ENCODE results near the gene MTMR12.

The MTMR12 gene

DNA sequence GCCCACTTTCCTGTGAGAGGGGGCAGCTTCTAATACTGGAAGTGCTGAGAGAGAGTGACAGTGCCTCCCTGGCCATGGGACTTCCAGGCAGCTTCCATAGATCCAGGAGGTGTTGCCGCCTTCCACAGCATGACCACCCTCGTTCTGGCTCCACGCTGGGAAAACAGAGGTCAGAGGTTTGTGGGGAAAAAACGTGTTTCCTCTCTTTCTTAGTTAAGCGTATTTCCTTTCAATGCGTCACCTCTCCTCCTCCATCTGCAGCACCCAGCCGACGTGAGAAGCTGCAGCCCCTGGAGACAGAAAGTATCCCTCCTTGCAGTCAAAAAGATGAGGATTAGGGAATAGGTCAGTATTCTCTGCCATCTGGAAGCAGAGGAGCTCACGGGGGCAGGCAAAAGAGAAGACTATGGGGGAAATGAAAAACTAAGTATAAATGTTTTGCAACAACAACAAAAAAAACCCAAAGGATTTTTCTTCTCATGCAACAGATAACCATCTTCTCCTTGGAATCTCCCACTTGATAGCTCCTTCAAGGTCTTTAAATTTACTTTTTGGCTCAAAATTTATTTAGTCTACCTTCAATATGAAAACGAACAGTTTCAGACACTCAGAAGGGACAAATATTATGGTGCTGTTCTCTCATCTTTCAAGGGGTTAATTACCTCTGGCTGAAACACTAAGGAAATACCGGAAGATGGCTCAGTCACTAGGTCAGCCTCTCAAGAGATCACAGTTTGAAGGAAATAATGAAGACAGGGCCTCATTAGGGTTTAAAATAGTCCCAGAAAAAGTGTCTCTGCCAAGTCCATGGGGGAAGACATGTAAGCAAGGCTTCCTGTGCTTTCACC is 38.0 kb downstream of the MTMR12 start:
- DNase-seq, result no peak

DNA sequence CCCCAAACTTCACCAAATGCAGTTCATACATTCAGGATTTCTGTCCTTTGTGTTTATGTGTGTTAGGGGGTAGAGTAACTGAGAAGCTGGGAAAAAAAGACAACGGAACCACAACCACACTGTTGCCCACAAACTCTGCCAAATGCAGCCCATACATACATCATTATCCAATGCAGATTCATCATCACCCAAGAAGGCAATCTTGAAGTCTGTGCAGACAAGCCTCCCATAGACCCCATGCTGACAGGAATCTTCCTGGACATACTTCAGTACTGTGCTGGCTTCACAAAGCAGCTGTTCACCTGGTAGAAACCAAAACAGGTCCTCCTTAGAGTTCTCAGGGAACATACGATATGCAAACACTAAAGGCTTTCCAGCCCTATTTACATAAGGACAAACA is 38.9 kb downstream of the MTMR12 start:
- DNase-seq, result no peak

DNA sequence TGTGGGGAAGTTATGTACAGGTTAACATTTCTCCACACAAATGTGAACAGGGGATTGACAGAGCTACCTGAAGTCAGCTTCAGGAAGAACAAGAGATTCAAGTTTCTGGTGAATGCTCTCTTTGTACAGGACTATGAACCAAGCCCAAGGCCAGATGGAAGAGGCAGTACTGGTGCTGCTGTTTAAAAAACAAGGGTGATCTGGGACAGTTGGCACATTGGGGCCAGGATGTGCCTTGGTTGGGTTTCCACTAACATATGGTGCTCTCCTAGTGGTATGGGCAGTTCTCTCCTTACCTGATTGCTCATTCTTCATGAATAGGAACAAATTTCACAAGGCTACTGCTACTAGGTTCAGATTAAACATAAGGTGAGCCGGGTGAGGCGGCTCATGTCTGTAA is 40.0 kb downstream of the MTMR12 start:
- peak; percentile 18 for DNase-seq

DNA sequence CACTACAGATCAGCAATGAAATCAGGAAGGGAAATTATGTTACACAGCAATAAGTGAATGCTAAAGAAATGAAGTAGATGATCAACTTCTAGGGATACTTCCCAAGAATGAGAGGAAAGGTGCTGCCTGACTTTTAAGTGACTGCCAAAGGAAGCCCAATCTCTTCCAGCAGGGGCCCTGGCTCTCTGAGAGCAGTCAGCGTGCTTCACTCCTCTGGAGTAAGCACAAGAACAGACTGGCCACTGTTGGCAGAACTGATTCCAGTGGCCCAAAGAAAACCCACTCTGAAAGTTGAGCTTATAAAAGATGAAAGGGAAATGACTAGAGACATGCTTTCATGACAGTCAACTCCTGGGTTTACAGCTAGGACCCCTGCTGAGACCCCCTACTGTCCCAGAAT is 41.8 kb downstream of the MTMR12 start:
- DNase-seq, result no peak

DNA sequence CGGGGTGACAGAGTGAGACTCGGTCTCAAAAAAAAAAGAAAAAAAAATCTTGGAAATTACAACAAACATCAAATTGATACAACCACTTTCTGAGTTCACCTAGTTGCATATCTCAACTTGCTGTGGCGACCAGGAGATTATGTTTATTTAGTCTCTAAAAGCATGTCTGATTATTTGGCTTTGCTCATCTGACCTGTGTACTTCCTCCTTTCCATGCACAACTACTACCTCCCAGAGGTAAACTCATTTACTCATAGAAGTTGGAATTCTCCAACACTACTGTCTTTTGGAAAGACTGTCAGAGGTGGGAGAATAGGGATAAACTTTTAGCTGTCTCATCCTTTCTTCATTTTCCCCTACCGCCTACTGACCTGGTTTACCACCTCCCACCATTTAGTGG is 42.6 kb downstream of the MTMR12 start:
- no peak for DNase-seq

DNA sequence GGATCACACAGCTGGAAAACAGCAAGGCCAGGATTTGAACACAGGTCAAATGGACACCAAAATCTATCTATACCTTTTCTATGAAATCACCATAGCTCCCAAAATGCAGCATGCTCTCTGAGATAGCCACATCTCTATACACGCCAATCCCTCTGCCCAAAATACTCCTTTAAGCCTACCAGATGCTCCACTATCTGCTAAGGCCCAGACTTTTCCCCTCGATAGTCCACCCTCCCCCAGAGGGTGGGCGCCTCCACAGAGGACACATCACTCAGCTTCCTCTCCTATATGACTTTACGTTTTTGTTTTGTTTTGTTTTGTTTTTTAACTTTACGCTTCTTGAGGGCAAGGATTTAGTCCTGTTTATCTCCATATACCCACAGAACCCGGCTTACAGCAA is 46.8 kb downstream of the MTMR12 start:
- no peak for DNase-seq

DNA sequence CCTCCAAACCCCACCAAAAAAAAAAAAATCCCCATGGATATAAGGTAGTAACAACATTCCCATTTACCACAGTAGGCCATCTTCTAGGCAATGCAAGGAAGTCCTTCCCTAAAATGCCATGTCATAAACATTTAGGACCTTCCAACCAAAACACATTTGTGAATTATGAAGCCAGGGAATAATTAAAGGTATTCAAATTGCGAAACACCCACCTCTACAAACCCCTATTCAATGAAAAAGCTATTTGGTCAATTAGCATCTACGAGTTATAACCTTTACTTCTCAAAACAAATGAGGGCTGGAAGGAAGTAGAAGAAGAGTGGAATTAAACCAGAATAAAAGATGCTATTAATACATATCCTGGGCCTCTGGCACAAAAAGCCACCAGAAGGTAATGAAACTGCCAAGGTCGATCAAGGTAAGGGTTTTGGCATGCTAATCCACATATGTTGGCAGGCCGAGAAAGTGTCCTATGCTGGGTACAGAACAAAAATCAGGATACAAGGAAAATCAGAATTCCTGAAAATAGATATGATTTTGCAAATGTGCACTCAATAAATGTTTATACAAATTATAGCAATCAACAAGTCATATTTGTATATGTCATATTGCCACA is 47.7 kb downstream of the MTMR12 start:
- peak; percentile 19 for DNase-seq

DNA sequence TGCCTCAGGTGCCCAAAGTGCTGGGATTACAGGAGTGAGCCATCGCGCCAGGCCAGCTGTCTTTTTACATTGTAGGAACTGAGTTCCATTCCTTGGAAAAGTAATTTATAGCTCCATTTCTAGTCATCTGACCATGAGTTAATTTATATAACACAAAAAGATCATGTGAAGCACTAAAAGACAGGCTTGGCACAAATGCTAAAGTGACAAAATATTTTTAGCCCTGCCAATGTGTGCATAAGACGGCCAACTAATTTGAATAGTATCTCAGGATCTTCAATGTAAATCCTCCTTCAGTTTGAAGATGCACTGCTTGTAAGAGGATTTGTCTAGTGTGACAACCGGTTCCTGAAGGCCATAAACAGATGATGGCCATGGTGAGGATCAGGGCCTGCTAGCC is 49.1 kb downstream of the MTMR12 start:
- DNase-seq, result no peak

DNA sequence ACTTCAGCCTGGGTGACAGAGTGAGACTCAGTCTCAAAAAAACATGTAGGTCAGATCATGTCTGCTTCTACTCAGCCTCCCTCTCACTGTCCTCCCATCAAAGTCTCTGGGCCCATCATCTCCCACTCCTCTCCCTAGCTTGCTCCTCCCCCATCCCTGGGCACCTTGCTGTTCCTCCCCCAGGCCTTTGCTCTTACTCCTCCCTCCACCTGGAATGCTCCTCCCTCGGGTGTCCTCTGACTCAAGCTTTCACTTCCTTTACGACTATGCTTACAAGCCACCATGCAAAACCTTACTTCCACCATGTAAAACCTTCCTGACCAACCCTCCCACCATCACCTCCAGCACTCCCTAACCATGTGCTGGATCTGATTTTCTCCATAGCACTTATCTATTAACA is 51.5 kb downstream of the MTMR12 start:
- DNase-seq, result no peak

DNA sequence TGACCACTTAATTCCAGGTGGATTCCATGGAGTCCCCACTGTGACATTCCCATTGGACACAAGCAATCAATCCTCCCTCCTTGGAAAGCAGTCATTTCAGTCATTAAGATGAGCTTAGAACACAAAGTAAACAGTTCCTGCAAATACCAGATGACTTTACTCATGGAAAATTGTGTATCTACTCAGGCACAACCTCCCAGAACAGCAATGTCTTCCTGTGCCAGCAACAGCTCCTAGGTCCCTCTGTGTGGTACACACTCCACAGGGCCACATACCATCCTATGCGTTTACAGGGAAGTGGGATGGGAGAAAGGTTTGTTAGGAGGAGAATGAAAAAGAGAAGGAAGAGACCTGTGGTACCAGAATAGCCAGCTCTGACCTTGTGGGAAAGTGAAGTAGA is 53.7 kb downstream of the MTMR12 start:
- DNase-seq, result no peak

DNA sequence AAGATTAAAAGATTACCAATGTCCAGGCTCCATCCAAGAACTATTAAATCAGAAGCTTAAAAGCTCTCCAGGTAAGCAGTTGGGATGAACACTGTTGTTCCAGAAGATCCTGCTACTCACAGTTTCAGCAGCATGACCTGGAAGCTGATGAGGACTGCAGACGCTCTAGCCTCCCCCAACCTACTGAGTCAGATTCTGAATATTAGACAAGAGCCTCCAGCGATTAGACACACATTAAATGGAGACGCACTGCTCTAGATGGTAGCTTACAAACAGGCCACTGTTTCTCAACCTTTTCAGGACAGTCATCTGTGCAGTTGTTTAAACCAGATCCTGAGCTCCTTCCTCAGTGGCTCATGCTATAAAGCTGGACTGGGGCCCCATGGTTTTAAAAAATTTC is 54.3 kb downstream of the MTMR12 start:
- DNase-seq, result no peak

DNA sequence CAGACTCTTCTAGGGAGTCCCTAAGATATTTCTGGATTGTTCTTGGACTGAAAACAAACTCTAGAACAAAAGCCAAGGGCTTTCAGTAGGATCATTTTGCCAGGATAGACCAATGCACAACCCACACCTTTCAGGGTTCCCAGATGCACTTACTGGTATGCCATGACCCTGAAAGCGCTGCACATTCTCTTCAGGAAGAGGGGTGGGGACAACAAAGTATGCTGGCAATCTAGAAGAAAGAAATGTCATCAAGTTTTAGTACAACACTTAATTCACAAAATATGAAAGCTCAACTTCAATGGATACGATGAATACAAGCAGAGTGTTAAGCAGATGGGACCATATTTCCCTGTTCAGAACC is 57.2 kb downstream of the MTMR12 start:
- no peak for DNase-seq

DNA sequence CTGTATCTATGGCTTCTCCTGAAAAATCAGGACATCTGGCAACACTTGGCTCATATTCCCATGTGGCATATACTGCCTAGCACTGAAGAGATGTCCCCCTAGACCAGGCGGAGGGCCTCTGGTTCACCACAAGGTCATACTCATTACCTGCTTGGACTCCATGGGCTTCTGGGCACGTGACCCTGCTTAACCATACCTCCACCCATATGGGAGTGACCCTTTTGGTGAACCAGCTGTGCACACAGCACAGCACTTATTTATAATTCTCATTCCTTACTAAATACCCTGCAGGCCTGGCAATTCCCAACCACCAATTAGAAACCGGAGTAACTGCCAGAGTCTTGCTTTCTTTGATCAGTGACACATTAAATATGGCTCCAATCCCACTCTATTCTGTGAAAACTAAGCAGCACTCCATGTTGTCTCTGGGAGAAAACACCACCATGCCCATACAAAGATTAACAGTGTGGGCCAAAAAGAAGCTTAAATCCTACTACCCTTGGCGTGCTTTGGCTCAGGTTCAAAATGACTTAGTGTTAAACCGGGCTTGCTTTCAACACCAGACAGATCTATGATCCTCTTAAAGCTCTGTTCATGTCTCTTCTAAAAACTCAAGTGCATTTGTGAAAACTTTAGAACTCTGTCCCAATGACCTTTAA is 57.7 kb downstream of the MTMR12 start:
- peak; percentile 41 for DNase-seq

DNA sequence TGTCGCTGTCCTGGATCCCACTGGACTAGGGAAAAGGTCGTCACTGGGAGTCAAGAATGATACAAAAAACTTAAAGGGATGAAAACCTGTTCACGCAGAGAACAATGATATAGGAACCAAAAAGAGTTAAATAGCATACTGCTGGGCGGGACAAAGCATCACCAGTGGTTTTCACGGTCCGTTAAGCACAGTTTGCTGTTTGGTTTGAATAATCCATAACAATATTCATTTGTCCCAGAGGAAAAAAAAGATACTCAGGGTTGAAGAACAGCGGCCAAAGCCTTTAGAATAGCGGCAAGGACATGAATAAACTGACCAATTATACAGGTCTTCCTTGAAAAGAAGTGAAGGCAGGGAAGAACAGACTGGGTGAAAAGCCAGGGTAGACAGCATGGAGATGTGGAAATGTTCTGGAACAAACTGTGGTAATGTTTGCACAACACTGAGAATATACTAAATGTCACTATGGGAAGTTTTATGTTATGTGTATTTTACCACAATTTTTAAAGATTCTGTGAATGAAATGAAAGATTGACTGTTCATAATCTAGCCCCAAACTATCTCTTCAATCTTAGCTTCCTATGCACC is 60.8 kb downstream of the MTMR12 start:
- DNase-seq, result no peak

DNA sequence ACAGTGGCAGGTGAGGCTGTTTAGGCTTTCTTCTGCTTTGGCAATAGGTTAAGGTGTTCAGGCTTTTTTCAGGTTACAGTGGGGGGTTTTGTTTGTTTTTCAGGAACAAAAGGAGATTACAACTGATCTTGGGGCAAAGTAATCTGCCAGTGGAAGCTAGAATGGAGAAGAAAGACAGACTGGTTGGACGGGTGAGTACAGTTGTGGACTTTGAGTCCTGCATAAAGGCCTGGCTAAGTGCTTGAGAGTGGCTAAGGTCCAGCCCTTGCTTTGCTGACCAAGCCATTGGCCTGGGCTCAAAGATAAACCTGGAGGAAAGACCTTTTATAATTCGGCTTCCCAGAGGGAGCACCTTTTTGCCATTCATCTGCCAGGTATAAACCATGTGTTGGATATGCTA is 63.1 kb downstream of the MTMR12 start:
- no peak for DNase-seq

DNA sequence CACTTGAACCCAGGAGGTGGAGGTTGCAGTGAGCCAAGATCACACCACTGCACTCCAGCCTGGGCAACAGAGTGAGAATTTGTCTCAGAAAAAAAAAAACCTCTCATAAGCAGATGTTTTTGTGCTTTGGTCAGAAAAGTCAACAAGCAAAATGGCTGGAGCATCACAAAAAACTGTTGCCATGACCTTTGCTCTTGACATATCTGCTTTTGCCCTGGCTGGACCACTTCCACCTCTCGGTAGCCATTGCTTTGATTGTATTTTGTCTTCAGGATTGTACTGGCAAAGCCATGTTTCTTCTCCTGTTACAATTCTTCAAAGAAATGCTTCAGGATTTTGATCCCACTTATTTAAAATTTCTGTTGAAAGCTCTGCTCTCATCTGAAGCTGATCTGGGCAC is 67.0 kb downstream of the MTMR12 start:
- no peak for DNase-seq

DNA sequence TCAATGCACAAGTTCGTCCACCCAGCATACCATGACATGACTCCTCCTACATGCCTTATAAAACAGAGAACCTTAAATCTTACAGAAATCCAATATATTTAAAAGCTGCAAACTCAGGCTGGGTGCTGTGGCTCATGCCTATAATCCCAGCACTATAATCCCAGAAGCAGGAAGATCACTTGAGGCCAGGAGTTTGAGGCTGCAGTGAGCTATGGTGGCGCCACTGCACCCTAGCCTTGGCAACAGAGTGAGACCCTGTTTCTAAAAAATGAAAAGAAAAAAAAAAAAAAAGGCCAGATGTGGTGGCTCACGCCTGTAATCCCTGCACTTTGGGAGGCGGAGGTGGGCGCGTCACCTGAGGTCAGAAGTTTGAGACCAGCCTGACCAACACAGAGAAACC is 68.7 kb downstream of the MTMR12 start:
- no peak for DNase-seq

DNA sequence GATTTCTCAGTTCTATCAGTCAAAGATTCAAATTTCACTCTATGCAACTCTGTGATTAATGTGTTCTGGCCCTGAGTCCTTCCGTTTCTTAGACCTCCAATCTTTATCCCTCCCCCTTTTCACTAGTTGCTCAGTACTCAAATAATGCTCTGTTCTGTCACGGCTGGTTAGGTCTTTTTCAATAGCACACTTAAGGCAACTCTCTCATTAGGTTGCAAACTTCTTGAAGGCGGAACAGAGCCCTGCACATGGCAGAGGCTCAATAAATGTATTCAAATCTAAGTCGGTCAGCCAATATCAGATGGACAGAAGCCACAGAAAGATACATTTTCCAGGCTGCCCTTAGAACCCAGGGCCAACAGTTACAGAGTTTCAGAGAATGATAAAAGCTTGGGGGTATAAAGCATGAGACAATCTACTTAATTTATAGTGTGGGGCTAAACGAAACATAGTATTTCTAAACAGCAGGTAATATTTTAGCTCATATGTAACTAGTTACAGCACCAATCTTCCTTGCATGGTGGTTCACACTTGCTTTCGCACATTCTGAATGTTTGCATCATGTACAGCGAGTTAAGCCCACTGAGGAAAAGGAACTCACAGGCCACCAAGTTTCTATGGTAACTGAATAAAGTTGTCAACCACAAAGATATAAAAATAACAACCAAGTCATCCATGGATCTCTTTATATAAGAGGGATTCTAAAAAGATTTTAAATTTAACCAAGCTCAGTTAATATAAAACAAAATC is 71.5 kb downstream of the MTMR12 start:
- DNase-seq, result no peak

DNA sequence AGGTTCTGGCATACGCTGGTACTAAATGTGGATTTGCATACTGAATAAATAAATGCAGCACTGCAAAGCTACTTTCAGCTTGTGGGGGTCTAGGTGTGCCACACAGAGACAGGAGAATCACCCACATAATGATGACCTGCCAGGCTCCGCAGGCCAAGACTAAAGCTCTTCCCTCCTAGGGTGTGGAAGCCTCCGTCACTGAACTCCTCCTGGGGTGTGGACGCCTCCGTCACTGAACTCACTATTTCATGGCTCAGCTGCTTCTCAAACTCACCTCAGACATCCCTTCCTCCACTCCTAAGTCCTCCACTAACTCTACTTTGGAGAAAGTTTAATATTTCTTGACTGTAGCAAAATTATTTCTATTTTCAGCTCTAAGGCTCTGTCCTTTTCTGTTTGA is 73.4 kb downstream of the MTMR12 start:
- no peak for DNase-seq

DNA sequence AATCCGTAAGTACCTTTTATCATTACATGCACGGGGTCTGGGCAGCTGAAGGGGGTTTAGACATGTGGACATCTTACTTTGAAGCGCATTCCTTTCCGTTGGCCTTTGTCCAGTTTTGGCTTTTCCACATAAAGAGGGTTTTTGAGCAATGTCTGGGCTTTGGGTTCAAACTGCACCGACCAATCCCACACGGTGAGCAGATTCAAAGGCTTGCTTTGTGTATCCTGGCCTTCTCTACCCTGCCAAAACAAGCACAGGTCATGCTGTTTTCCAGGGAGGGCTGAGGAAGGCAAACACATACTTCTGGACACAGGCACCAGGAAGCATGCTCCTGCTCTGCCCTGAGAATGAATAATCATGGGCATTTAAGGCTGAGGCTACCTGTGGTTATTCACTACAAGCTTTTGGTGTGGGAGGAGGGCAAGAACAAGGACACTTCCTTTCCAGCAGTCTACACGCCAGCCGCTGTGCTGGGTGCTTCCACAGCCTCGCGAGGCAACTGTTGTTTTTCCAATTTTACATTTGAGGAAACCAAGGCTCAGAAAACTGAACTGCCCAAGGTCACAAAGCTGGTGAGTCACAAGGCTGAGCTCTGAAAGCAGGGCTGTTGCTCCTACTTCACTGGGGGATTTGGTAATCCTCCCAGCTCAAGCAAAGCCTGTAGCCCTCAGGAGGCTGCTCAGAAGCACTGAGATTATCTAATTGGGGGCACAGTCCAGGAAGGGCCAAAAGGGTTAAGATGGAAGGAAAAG is 78.9 kb downstream of the MTMR12 start:
- no peak for DNase-seq

DNA sequence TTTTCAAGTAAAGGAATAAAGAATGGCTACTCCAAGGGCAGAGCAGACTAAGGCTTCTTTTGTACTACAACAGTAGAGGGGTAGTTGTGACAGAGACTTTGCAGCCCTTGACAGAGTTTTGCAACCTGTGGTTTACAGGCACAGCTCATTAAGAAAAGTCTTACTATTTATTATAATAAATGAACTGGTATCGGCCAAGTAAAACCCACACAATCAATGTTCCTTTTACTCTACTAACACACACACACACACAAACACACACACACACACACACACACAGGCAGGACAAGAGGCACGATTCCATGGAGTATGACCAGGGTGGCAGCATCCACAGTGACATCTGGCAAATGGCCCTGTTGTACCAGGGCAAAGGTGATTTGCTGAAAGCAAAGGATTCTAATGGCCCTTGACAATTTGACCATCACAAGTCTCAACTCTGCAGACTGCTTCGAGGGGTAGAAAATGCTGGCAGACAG is 79.5 kb downstream of the MTMR12 start:
- no peak for DNase-seq

Measured in DMS 273 treated with DMSO at 0.1 percent for 48 hours (cell line).